Small intestine (tissue), 7 donors: ENCODE data around the gene TPCN2. TPM values are rescaled to one million over a fixed set of nuclear protein-coding genes. Genes with fewer than 3 reads are reported as not detected.

Source experiments
- DNase-seq, 2 donors: peaks; one replicate each; pipeline versions ENCODE4 v3.0.0 to v3.0.0-alpha.2; 2013
- FAIRE-seq: peaks from 2 replicates; lab custom pipeline; 2012; peaks lifted over from hg19 to GRCh38; lab: Jason Lieb, UNC
- H3K27ac ChIP-seq, 3 donors: one replicate each; pipeline ENCODE4 v1.5.1; 2013; ENCODE audit warnings: low read length in 2 of 3, mild to moderate bottlenecking in 2 of 3, control low read depth in 1 of 3, inconsistent platforms in 1 of 3, low read depth in 1 of 3, moderate library complexity in 1 of 3
- H3K27me3 ChIP-seq, 3 donors: one replicate each; pipeline ENCODE4 v1.6.1; 2013; ENCODE audit warnings: low read length in 3 of 3, inconsistent platforms in 1 of 3; ENCODE audit not compliant: control insufficient read depth in 3 of 3, insufficient read depth in 3 of 3
- H3K36me3 ChIP-seq, 3 donors: one replicate each; pipeline ENCODE4 v1.6.1; 2013; ENCODE audit warnings: low read length in 3 of 3, inconsistent platforms in 1 of 3, low read depth in 1 of 3, mild to moderate bottlenecking in 1 of 3, moderate library complexity in 1 of 3; ENCODE audit not compliant: control insufficient read depth in 3 of 3, insufficient read depth in 2 of 3
- H3K4me1 ChIP-seq, 3 donors: one replicate each; pipeline ENCODE4 v1.6.1; 2013; ENCODE audit warnings: low read length in 2 of 3, inconsistent platforms in 1 of 3, low read depth in 1 of 3, mild to moderate bottlenecking in 1 of 3, moderate library complexity in 1 of 3; ENCODE audit not compliant: control insufficient read depth in 3 of 3, insufficient read depth in 2 of 3
- H3K4me3 ChIP-seq, 3 donors: one replicate each; pipeline ENCODE4 v1.5.1; 2013; ENCODE audit warnings: low read length in 3 of 3, control low read depth in 1 of 3, inconsistent platforms in 1 of 3, low read depth in 1 of 3, mild to moderate bottlenecking in 1 of 3, moderate library complexity in 1 of 3
- H3K9me3 ChIP-seq, 2 donors: one replicate each; pipeline ENCODE4 v1.6.1; 2013; ENCODE audit warnings: low read depth in 1 of 2, low read length in 1 of 2; ENCODE audit not compliant: control insufficient read depth in 2 of 2, insufficient read depth in 1 of 2
- WGBS, 3 donors: extraction: QIAGEN DNeasy Blood & Tissue Kit; methylation state at CpG; one replicate each; pipeline ENCODE4 v1.1.7; 2013; 5-methylcytosine and 5-hydroxymethylcytosine counted together
- polyA plus RNA-seq, 4 donors: library from polyadenylated mRNA; stranded (reverse) in 3 of 4; unstranded in 1 of 4; fragments of 200-250 nt in 3 of 4; fragments of 120-200 nt in 1 of 4; gene quantifications; one replicate each; pipeline versions ENCODE4 v1.2.1 to v1.2.3, GENCODE V29; 2013
- donor health status: healthy with polysubstance abuse.
- donor health status: control.
- donor health status: control.
- donor health status: Bipolar disorder and iron deficiency.
- donor health status: healthy.

Gene TPCN2
- polyA plus RNA-seq, 4 donors: 11.1 to 32.8 (median 12.8) TPM

GRCh38 chr11:69107413-69107812 is 58.7 kb downstream of the TPCN2 start:
- Histone ChIP-seq H3K4me1 (peaks cover 0 to 6% (median 0%) of the 10 kb centered on the region in 3 donors), H3K36me3 (peaks cover 0 to 13% (median 0%) of the 10 kb centered on the region in 3 donors)
- FAIRE-seq: no peak

GRCh38 chr11:69108030-69108429 is 59.3 kb downstream of the TPCN2 start:
- DNase-seq (no peak), FAIRE-seq (no peak)
- Histone ChIP-seq H3K27me3 (no peaks in the 10 kb centered on the region), H3K9me3 (peaks cover 0 to 14% of the 10 kb centered on the region in 2 donors), H3K4me3 (no peak overlapping the region), H3K4me1 (peaks cover 0 to 6% (median 0%) of the 10 kb centered on the region in 3 donors), H3K36me3 (peaks cover 0 to 13% (median 0%) of the 10 kb centered on the region in 3 donors), H3K27ac (no peak overlapping the region)
- 91 to 97% (median 92%) methylated on average over 7 of the region's 7 CpGs for WGBS, 3 donors

More at GRCh38 chr11:69107413-69107812, 58.7 kb downstream of the TPCN2 start:
- DNase-seq: no peak
- Histone ChIP-seq H3K4me3 (no peak overlapping the region), H3K9me3 (peaks cover 0 to 14% of the 10 kb centered on the region in 2 donors), H3K27me3 (no peaks in the 10 kb centered on the region), H3K27ac (no peak overlapping the region)

GRCh38 chr11:69108559-69108958 is 59.8 kb downstream of the TPCN2 start:
- no peak for FAIRE-seq
- Histone ChIP-seq H3K27me3 (no peaks in the 10 kb centered on the region), H3K4me1 (peaks cover 0 to 6% (median 0%) of the 10 kb centered on the region in 3 donors), H3K9me3 (peaks cover 0 to 14% of the 10 kb centered on the region in 2 donors), H3K36me3 (peaks cover 0 to 13% (median 0%) of the 10 kb centered on the region in 3 donors), H3K27ac (no peak overlapping the region), H3K4me3 (no peak overlapping the region)
- DNase-seq: no peak
- 93 to 94% (median 94%) methylated on average over 5 of the region's 5 CpGs for WGBS, 3 donors

GRCh38 chr11:69109101-69109500 is 60.4 kb downstream of the TPCN2 start:
- no peaks in the 10 kb centered on the region for H3K27me3 ChIP-seq
- DNase-seq (no peak), FAIRE-seq (no peak)
- H3K4me3 ChIP-seq: no peak overlapping the region
- peaks cover 0 to 6% (median 0%) of the 10 kb centered on the region in 3 donors for H3K4me1 ChIP-seq
- no peak overlapping the region for H3K27ac ChIP-seq
- H3K36me3 ChIP-seq: peaks cover 0 to 13% (median 0%) of the 10 kb centered on the region in 3 donors
- peaks cover 0 to 14% of the 10 kb centered on the region in 2 donors for H3K9me3 ChIP-seq
- 81 to 90% (median 85%) methylated on average over 2 of the region's 2 CpGs for WGBS, 3 donors

DNA sequence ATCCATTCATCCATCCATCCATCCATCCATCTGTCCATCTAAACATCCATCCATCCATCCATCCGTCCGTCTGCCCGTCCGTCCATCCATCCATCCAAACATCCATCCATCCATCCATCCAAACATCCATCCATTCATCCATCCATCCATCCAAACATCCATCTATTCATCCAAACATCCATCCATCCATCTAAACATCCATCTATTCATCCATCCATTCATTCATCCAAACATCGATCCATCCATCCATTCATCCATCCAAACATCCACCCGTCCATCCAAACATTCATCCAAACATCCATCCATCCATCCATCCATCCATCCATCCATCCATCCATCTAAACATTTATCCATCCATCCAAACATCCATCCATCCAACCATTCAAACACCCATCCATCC is 61.7 kb downstream of the TPCN2 start:
- peaks cover 0 to 14% of the 10 kb centered on the region in 2 donors for H3K9me3 ChIP-seq
- H3K4me1 ChIP-seq: peaks cover 0 to 6% (median 0%) of the 10 kb centered on the region in 3 donors
- H3K27ac ChIP-seq: no peak overlapping the region
- peaks cover 0 to 13% (median 0%) of the 10 kb centered on the region in 3 donors for H3K36me3 ChIP-seq
- FAIRE-seq (no peak), DNase-seq (no peak)
- WGBS, 3 donors: 94 to 95% (median 94%) methylated on average over 6 of the region's 6 CpGs
- no peak overlapping the region for H3K4me3 ChIP-seq
- H3K27me3 ChIP-seq: no peaks in the 10 kb centered on the region

- Histone ChIP-seq H3K4me3 (no peak overlapping the region), H3K36me3 (peaks cover 0 to 13% (median 0%) of the 10 kb centered on the region in 3 donors), H3K4me1 (peaks cover 0 to 6% (median 0%) of the 10 kb centered on the region in 3 donors), H3K27me3 (no peaks in the 10 kb centered on the region), H3K27ac (no peak overlapping the region), H3K9me3 (peaks cover 0 to 14% of the 10 kb centered on the region in 2 donors)
- WGBS, 3 donors: 78 to 86% (median 80%) methylated on average over 20 of the region's 20 CpGs
- DNase-seq (no peak), FAIRE-seq (no peak)
Observed at GRCh38 chr11:69111624-69112542, 63.2 kb downstream of the TPCN2 start.

DNA sequence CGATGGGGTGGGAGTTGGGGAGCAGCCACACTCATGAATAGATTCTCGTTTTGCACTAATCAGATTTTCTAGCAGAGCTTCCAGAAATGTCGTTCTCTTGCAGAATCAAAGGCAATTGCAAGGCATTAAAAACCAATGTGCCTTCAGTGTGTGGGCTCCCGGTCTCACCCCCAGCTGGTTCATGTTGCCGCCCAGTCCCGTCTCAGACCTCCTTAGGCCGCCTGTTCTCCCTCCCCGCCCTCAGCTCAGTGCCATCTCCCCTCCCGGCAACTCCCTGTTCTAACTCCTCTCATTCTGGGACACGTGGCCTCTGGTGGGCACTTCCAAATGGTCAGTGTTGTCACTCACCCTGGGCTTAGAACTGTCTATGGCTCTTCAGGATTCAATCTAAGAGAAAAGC is 64.5 kb downstream of the TPCN2 start:
- 78 to 85% (median 81%) methylated on average over 10 of the region's 10 CpGs for WGBS, 3 donors
- Histone ChIP-seq H3K27ac (no peak overlapping the region), H3K9me3 (peaks cover 0 to 6% of the 10 kb centered on the region in 2 donors), H3K4me3 (no peak overlapping the region), H3K4me1 (peaks cover 0 to 6% (median 0%) of the 10 kb centered on the region in 3 donors), H3K27me3 (no peaks in the 10 kb centered on the region), H3K36me3 (peaks cover 0 to 9% (median 0%) of the 10 kb centered on the region in 3 donors)
- DNase-seq: no peak
- no peak for FAIRE-seq

- FAIRE-seq (no peak), DNase-seq (no peak)
- 80 to 85% (median 85%) methylated on average over 22 of the region's 22 CpGs for WGBS, 3 donors
- H3K9me3 ChIP-seq: peaks cover 0 to under 1% of the 10 kb centered on the region in 2 donors
- H3K4me3 ChIP-seq: no peak overlapping the region
- no peak overlapping the region for H3K27ac ChIP-seq
- peaks cover 0 to 5% (median 0%) of the 10 kb centered on the region in 3 donors for H3K36me3 ChIP-seq
- H3K4me1 ChIP-seq: peaks cover 0 to 6% (median 0%) of the 10 kb centered on the region in 3 donors
- no peaks in the 10 kb centered on the region for H3K27me3 ChIP-seq
Observed at GRCh38 chr11:69113646-69114340, 65.1 kb downstream of the TPCN2 start.
